Measurements from ENCODE around the gene LRBA. TPM values are rescaled to one million over a fixed set of nuclear protein-coding genes. Genes with fewer than 3 reads are reported as not detected.

The LRBA gene
- total RNA-seq, 1 donor from 2014 or later: 68.0 TPM

DNA sequence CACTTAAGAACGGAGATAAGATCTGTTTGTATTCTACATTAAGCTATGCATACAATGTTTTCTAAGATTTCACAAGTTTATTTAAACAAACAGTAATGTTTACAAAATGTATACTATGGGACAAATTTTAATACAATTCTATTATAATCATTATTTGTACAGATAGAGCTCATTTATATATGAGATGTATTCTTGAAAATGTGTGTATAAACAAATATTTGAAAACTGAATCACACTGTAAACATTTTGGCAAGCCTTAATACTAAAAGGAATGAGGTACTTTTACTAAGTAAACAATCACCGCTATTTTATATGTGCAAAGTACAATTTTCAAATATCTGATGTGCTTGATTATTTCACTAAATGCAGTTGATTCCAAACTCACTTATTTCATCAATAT is 552.3 kb downstream of the LRBA start:
- Histone ChIP-seq H3K27ac (no peak overlapping the region), H3K36me3 (no peaks in the 10 kb centered on the region), H3K9me3 (no peaks in the 10 kb centered on the region), H3K4me3 (no peak overlapping the region), H3K4me1 (no peaks in the 10 kb centered on the region), H3K27me3 (no peaks in the 10 kb centered on the region)
- DNase-seq (ENCODE audit: extremely low spot score in 2 of 2): no peak
- TF ChIP-seq CTCF (IDR thresholded peaks at IDR 0.05): no peak
- no peak for TF ChIP-seq POLR2AphosphoS5 (IDR thresholded peaks at IDR 0.05; ENCODE audit: insufficient read depth in 1 of 2, low read depth in 1 of 2)
- TF ChIP-seq POLR2A (IDR thresholded peaks at IDR 0.05): no peak
- intact Hi-C loops (cut with DNase I): no loop called here

DNA sequence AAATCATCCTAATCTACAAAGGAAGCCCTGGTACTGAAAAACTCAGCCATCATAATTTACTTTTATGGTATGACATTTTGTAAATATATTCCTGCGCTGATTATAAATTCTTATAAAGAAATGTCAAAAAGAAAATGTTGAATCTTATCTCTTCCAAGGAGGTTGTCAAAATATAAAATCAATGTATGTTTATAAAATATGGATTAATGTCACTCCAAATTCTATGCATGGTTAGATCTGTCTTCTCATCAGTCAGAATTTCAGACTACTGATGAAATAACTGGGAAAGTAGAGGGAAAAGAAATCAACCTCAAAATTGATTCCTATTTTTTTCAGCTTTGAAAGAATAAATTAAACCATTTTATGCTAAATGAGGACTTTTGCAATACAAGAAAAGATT is 553.1 kb downstream of the LRBA start:
- Histone ChIP-seq H3K27me3 (no peaks in the 10 kb centered on the region), H3K36me3 (no peaks in the 10 kb centered on the region)

DNA sequence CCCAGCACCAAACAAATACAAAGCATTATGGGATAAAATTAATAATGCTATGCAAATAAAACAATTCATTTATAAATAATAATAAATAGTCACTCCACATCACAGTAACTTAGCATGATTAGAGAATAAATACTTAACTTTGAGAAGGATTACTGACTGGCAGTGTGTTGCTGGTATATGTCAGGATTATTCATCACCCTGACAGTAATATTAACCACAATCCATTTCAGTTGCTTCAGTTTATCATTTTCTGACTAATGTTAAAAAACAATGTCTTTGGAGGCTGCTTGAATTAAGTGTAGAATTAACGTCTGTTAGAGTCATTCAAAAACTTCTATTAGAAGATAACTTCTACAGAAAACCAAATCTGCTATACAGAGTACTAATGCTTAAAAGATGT is 557.3 kb downstream of the LRBA start:
- H3K4me3 ChIP-seq: no peak overlapping the region
- TF ChIP-seq POLR2A (IDR thresholded peaks at IDR 0.05) (no peak), CTCF (IDR thresholded peaks at IDR 0.05) (no peak), POLR2AphosphoS5 (IDR thresholded peaks at IDR 0.05; ENCODE audit: insufficient read depth in 1 of 2, low read depth in 1 of 2) (no peak)
- DNase-seq (ENCODE audit: extremely low spot score in 2 of 2): no peak
- H3K27me3 ChIP-seq: no peaks in the 10 kb centered on the region
- intact Hi-C loops (cut with DNase I): no loop called here
- no peaks in the 10 kb centered on the region for H3K36me3 ChIP-seq
- H3K9me3 ChIP-seq: no peaks in the 10 kb centered on the region
- no peak overlapping the region for H3K27ac ChIP-seq
- H3K4me1 ChIP-seq: no peaks in the 10 kb centered on the region

More for the DNA sequence above, 553.1 kb downstream of the LRBA start:
- TF ChIP-seq POLR2A (IDR thresholded peaks at IDR 0.05): no peak
- TF ChIP-seq POLR2AphosphoS5 (IDR thresholded peaks at IDR 0.05; ENCODE audit: insufficient read depth in 1 of 2, low read depth in 1 of 2): no peak
- no peak for TF ChIP-seq CTCF (IDR thresholded peaks at IDR 0.05)
- H3K9me3 ChIP-seq: no peaks in the 10 kb centered on the region
- intact Hi-C loops (cut with DNase I): no loop called here
- H3K4me1 ChIP-seq: no peaks in the 10 kb centered on the region
- H3K27ac ChIP-seq: no peak overlapping the region
- no peak overlapping the region for H3K4me3 ChIP-seq
- no peak for DNase-seq (ENCODE audit: extremely low spot score in 2 of 2)

- intact Hi-C loops (cut with DNase I): no loop called here
- TF ChIP-seq POLR2A (IDR thresholded peaks at IDR 0.05) (no peak), POLR2AphosphoS5 (IDR thresholded peaks at IDR 0.05; ENCODE audit: insufficient read depth in 1 of 2, low read depth in 1 of 2) (no peak), CTCF (IDR thresholded peaks at IDR 0.05) (no peak)
- H3K4me3 ChIP-seq: no peak overlapping the region
- no peaks in the 10 kb centered on the region for H3K9me3 ChIP-seq
- H3K27me3 ChIP-seq: no peaks in the 10 kb centered on the region
- DNase-seq (ENCODE audit: extremely low spot score in 2 of 2): no peak
- no peaks in the 10 kb centered on the region for H3K4me1 ChIP-seq
- H3K27ac ChIP-seq: no peak overlapping the region
- no peaks in the 10 kb centered on the region for H3K36me3 ChIP-seq
These were observed 563.2 kb downstream of the LRBA start for GRCh38 chr4:150451883-150452282.

DNA sequence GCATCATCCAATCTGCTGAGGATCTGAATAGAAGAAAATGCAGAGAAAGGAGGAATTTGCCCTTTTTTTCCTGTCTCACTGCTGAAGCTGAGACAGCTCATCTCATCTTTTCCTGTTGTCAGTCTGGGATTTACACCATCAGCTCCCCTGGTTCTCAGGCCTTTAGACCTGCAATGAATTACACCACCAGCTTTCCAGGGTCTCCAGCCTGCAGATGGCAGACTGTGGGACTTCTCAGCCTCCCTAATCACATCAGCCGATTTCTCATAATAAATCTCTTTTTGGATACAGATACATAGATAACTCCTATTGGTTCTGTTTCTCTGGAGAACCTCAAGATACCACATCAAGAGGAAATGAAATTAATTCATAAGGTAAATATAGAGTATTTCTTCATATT is 567.7 kb downstream of the LRBA start:
- no peak for DNase-seq (ENCODE audit: extremely low spot score in 2 of 2)
- Histone ChIP-seq H3K4me1 (no peaks in the 10 kb centered on the region), H3K27ac (no peak overlapping the region), H3K4me3 (no peak overlapping the region), H3K9me3 (no peaks in the 10 kb centered on the region), H3K36me3 (no peaks in the 10 kb centered on the region), H3K27me3 (no peaks in the 10 kb centered on the region)
- intact Hi-C loops (cut with DNase I): no loop called here
- no peak for TF ChIP-seq POLR2AphosphoS5 (IDR thresholded peaks at IDR 0.05; ENCODE audit: insufficient read depth in 1 of 2, low read depth in 1 of 2)
- no peak for TF ChIP-seq POLR2A (IDR thresholded peaks at IDR 0.05)
- no peak for TF ChIP-seq CTCF (IDR thresholded peaks at IDR 0.05)
